Renal cortex interstitium (tissue), 15 donors: ENCODE results near the gene OR6C65. TPM values are rescaled to one million over a fixed set of nuclear protein-coding genes. Genes with fewer than 3 reads are reported as not detected.
"Not testable (repeated sequence)": the region's sequence is repeated elsewhere in the genome, so short reads cannot be mapped to it uniquely, and the experiment has no call there.

Experiments
- DNase-seq, 11 donors: peaks; one replicate each; pipeline ENCODE4 v3.0.0-alpha.2; 2013; ENCODE audit warnings: low read depth in 9 of 11, low spot score in 4 of 11; ENCODE audit errors: extremely low read depth in 1 of 11
- long read RNA-seq, 16 experiments: transcript quantifications; one replicate each; lab custom pipeline, GENCODE V29; 2026
- polyA plus RNA-seq, 3 donors: library from polyadenylated mRNA; unstranded; fragments of 120-200 nt; gene quantifications; one replicate each; pipeline ENCODE4 v1.2.1, GENCODE V29; 2013; ENCODE audit not compliant: insufficient read length in 3 of 3

The OR6C65 gene
- polyA plus RNA-seq, result not detected
- long read RNA-seq, donor 1, result 0 reads
- long read RNA-seq, donor 2, result 0 reads
- long read RNA-seq, donor 3, result 0 reads
- long read RNA-seq, donor 4, result 0 reads
- long read RNA-seq, donor 5, result 0 reads
- long read RNA-seq, donor 6, result 0 reads
- long read RNA-seq, donor 7, result 0 reads
- long read RNA-seq, donor 8, result 0 reads
- long read RNA-seq, donor 9, result 0 reads
- long read RNA-seq, donor 10, result 0 reads
- long read RNA-seq, donor 11, result 0 reads
- long read RNA-seq, donor 12, result 0 reads
- long read RNA-seq, donor 13, result 0 reads
- long read RNA-seq, donor 14, result 0 reads
- long read RNA-seq, donor 15, result 0 reads
- long read RNA-seq, donor 16, result 0 reads

DNA sequence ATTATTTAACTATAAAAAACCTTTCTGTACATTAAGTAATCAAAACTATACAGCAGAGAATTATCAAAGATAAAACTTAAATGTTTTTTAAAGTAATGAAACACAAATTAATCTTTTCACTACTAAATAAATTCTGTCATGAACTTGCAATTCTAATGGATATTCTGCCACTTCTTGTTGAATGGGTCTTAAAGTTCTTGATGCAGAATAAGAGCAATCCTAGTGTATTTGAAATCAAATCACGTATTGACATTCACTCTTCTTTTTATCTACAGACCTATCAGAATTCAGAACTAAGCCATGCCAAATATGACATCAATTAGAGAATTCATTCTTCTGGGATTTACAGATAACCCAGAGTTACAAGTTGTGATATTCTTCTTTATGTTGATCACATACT is at the start of gene OR6C65:
TSS of gene OR6C65 (plus strand) at position 301 of the 400 bp plus-strand sequence. CDS start at position 301, 0 bp downstream.
- no peak for DNase-seq

GRCh38 chr12:55355338-55355737 is 45.0 kb upstream of the OR6C65 start:
- DNase-seq, result not testable (repeated sequence)

- DNase-seq, result no peak
Observed at GRCh38 chr12:55362675-55363074, 37.7 kb upstream of the OR6C65 start, which contains the start of gene OR6C75. Gene OR6C75, plus strand, starts transcription at chr12:55362975. Its CDS starts 2,136 bp downstream, at chr12:55365111.

GRCh38 chr12:55365086-55365485 is 35.2 kb upstream of the OR6C65 start:
- DNase-seq, result no peak

DNA sequence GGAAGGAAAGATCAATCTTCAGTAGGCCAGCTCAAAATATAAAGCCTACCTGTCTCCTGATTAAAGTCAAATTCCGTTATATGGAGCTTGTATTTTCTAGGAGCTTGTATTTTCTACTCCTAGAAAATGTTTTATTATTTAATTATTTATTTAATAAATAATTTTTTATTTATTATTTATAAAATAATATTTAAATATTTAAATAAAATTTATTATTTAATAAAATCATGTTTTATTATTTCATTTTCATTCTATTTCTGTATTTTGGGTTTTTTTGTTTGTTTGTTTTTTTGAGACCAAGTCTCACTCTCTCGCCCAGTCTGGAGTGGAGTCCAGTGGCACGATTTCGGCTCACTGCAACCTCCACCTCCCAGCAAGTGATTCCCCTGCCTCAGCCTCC is 27.8 kb upstream of the OR6C65 start:
- no peak for DNase-seq

GRCh38 chr12:55385891-55386290 is 14.4 kb upstream of the OR6C65 start:
- no peak for DNase-seq

GRCh38 chr12:55392032-55392795 is 8.1 kb upstream of the OR6C65 start:
- no peak for DNase-seq

DNA sequence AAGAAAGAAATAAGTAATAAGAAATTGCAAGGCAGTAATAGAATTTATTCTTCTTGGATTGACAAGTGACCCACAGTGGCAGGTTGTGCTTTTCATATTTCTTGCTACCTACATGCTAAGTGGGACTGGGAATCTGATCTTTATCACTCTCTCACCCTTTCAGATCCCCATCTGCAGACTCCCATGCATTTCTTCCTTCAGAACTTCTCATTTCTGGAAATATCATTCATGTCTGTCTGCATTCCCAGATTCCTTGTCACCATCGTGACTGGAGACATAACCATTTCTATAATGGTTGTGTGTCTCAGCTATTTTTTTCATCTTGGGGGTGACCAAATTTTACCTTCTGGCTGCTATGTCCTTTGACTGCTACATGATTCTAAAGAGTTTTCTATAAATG is 4.0 kb upstream of the OR6C65 start:
- no peak for DNase-seq

DNA sequence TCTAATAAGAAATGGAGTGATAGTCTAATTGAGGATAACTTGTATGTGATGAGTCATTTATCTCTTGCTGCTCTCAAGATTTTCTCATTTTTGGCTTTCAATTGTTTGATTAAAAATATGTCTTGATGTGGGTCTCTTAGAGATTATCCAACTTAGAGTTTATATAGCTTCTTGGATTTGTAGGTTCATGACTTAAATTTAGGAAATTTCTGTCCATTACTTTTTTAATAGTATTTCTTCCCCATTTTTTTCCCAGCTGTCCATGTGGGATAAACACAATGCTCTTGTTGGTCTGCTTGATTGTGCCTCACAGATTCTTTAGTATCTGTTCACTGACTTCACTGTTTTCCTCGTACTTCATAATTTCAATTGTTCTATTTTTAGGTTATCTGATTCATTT is 7.5 kb downstream of the OR6C65 start:
- no peak for DNase-seq

GRCh38 chr12:55409133-55409532 is 8.8 kb downstream of the OR6C65 start:
- not testable (repeated sequence) for DNase-seq

GRCh38 chr12:55412138-55412537 is 11.8 kb downstream of the OR6C65 start:
- DNase-seq, result not testable (repeated sequence)

GRCh38 chr12:55413498-55414388 is 13.4 kb downstream of the OR6C65 start:
- DNase-seq, result not testable (repeated sequence)

GRCh38 chr12:55414396-55414823 is 14.1 kb downstream of the OR6C65 start:
- DNase-seq, result peak in 6 of 11 donors; percentile 2 to 15 (median 2)

DNA sequence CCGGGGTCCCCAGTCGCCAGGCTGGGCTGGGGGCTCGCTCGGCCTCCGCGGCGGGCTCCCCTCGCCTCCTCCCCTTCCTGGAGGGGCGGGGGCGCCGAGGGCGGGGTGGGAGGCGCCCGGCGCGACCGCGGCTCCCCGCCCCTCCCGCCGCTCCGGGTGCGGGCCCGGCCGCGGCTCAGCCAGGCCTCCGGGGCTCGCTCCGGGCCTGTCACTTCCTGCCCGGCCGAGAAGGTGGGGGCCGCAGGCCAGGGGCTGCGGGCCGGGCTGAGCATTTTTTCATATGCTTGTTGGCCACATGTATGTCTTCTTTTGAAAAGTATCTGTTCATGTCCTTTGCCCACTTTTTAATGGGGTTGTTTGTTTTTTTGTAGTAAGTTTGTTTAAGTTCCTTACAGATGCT is 14.6 kb downstream of the OR6C65 start:
- DNase-seq, result not testable (repeated sequence)

- no peak for DNase-seq
Observed at GRCh38 chr12:55416961-55417360, 16.6 kb downstream of the OR6C65 start.

GRCh38 chr12:55420307-55420962 is 20.1 kb downstream of the OR6C65 start:
- no peak for DNase-seq

GRCh38 chr12:55425954-55426353 is 25.6 kb downstream of the OR6C65 start, which contains the start of gene OR6C76:
Gene OR6C76, plus strand, starts transcription at chr12:55426254. Its CDS starts 0 bp downstream, at chr12:55426254.
- DNase-seq, result no peak

DNA sequence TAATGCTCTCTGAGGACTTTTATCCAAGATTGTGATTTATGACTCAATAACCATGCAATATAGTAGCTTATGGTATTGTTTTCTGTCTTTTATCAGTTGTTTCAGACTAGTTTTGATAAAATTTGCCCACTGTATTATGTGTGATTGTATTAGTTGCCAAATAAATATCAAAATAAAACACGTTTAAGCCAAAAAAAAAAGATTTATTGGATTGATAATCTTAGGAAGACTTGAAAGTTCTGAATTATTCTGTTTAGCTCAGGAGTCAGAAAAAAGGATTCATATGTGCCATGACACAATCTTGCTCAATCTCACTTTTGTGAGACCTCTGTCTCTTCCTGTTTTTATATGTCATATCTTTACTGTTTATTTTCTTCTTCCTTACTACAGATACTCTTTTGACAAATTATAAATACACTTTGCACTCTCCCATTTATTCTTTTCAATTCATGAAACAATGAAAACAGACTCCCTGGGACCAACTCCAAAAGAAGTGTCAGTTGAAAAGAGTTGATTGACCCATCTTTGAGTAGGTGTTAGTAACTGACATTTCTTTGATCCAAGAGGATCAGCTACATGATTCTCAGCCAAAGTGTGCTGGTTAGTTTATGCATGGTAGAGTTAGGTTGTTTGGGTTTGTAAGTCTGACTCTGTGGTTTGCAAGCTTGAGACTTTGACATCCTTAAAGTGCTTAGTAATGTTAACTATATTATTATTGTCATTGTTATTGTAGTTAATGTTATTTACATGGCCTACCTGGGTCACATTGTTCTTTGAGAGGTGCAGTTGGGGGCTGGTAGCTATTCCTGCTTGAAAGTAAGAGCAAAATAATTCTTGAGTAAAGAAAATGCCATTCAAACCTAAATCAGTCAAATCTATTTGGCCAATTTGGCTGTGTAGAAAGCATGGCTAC is 28.3 kb downstream of the OR6C65 start:
- DNase-seq, result no peak
